Inflammatory macrophage (primary cell): Measurements from ENCODE around the gene FOSL2.

Experiments used
- DNase-seq, 2 donors: peaks; one replicate each; pipeline ENCODE4 v3.0.0-alpha.2; 2020 to 2022

FOSL2 gene

DNA sequence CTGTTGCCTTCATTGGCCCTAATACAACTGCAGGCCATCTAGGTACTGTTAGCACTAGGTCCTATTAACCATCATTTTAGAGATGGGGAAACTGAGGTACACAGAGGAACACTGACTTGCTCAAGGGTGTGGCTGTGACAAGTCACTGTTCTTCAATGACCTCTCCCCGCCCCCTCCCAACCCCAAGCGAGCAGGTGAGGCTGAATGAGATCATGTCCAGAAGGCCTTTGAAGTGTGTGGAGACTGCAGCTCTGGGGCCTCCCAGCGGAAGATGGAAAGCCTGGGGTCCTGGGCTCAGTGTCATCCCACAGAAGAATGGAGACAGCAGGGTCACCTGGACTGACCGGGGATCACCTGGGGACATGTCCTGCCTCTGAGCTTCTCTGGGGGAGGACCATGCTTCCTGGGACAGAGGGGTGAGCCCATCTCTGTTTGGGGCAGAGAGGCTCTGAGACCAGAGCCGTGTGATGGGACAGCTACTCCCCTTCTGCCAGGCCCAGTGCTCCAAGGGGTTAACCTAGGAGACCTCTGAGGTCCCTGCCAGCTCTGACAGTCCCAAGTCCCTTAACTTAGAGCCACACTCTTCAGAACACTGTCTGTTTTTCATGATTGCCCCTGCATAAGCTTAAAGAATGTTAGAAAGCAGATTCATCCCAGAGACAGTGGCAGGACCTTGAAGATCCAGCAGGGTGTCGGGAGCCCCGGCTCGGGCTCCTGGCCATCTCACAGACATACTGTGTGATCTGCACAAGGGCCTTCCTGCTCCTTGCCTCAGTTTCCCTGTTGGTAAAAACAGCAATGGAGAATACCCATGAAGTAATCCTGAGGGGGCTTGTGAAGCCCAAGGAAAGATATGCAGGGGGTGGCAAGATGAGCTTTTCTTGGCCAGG, 16.7 kb upstream of the FOSL2 start:
- DNase-seq: no peak

DNA sequence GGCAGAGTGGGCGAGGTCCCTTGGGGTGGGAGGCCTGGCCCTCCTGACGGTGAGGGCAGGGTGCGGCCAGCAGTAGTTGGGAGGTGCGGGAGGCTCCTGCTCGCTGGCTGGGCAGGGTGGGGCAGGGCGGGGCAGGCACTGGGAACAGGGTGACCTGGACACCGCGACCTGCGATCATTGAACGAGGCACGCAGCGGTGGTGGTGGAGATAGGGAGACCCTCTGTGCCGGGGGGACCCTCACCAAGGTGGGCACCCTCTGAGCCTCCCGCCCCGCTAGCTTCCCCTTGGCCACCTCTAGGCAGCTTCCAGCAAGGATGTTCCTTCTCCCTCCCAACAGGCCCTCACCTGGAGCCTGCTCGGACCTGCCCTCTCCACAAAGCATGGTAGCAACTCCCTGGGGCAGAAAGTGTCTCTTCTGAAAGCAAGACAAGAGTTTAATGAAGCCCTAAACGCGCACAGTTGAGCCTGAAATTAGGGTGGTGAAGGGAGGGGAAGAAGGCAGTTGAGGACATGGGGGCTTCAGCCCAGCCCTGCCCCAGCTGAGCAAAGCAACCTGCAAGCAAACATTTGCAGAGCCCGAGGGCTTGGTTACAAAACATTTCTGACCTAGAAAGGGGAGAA, 15.4 kb upstream of the FOSL2 start:
- no peak for DNase-seq

DNA sequence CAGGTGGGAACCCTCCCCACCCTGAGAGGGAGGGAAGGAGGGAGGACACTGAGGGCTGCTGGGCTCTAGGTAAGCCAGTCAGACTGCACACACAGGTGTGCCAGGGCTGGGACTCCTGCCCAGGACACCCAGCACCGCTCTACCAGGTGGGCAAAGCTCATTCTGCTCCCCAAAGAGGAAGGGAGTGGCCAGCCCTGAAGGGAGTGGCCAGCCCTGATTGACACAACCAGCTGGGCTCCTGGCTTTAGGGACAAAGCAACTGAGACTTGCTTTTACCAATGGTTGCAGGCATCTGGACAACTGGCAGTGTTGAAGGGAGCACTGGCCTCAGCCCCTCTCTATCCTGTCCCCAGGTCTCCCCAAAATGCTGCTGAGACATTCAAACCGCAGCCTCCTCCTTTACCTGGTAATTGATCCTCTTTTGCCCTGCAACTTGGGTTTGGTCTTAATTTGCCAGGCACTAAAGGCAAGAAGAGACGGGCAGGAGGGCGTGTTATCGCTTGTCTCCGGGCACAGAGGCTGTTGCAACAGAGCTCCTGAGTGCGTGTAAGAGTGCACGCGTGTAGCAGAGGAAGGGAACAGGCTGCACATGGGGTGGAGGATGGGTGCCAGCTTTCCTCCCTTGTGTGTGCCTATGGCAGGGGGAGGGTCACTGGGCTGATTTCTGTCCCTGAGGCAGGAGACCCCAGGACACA, 14.5 kb upstream of the FOSL2 start:
- DNase-seq: peak; percentile 26 to 43

DNA sequence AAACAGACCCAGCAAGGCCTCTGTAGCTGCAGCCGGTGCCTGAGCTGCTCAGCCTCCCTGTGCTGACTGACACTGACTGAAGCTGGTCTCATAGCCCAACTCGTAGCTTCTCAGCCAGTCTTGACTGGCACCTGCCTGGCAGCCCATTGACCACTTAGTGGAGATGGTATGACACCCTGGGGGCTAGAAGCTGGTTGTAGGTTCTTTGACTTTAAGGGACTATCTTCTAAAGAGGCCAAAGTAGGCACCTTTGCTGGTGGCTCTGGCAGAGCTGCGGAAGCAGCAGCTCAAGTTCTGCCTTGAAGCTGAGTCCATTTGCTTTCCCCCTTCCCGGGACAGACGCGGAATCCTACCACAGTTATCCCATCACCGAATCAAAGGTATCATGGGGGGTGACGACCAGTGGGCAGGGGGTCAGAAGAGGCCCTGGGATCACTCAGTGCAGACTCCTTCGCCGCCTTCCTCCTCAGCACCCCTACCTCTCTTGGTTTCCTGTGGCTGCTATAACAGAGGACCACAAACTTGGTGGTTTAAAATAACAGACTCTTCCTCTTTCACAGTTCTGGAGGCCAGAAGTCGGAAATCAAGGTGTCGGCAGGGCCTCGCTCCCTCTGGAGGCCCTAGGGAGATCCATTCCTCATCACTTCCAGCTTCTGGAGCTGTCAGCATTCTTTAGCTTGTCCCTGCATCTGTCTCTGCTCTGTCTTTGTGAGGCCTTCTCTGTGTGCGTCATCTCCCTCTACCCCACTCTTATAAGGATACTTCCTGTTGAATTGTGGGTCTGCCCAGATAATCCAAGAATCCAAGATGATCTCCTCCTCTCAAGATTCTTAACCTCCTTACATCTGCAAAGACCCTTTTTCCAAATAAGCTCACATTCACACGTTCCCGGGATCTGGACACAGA, 13.7 kb upstream of the FOSL2 start:
- DNase-seq: no peak

DNA sequence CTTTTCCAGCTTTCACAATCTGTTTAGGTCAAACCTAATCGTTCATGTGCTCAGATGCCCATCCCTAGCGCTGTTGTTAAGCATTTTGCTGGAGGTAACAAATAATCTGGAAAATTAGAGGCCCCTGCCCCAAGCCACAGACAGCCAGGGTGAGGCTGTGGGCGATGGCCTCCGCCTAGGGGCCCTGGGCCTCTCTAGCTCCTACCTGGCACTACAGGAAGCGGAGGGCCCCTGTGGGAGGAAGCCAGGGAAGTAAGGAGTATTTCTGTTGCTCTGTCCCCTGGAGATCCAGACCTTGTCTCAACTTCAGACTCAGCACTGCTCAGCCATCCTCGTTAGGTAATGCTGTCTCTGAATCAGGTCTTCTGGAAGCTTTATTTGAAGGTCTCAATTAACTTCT, 12.4 kb upstream of the FOSL2 start:
- no peak for DNase-seq

DNA sequence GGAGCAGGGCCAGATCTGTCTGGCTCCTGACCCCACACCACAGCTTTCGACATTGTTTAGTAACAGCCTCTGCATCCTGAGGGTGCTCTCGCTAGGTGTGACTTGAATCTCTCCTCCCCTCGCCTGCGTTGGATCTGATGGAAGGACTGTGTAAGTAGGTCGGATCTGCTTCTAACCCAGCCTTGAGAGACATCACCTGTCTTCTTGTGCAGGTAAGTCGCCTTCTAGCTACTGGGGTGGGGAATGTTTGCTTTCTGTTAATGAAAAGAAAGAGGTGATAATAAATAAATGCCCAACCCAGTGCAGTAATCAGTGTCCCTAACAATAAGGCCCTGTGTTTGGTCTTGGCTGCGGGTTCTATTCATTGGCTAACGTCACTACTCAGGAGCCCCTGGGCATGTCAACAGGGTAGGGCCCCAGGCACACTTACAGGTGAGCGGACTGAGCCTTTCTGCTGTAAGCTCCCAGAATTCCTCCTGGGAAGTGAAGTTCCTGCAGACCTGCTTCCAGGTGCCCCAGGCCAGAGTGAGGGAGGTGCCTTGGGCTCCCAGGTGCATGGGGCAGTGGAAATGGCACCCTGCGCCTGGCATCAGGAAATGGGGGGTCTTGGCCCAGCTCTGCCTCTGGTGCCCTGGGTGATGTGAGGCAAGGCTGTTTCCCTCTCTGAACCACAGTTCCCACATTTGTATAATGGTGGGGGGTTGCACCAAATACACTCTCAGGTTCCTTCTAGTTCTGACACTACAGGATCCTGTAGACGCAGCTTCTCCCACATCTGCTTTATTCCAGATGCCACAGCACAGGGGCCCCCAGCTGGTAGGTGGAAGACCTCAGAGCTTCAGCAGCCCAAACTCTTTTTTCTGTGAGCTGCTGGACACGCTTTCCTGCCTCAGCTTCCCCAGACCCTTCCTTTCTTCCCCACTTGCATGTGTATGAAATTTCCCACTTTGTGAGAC, 11.2 kb upstream of the FOSL2 start:
- DNase-seq: no peak

DNA sequence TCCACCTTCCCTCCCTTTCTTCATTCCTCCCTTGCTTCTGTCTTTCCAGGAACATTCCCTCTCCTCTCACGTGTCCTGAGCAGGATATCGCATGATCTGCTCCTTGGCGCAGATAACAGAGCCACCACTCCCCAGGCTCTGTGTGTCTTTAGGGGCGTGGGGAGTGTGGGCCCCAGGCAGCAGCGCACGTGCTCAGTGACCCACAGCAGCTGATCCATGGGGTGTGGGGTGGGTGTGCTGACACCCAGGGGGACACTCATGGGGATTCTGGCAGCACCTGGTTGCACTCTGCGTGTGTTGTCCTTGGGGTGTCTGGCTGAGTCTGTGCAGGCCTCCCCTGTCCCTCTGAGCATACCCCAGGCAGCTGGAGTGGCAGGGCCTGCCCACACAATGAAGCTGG, 9.9 kb upstream of the FOSL2 start:
- no peak for DNase-seq

DNA sequence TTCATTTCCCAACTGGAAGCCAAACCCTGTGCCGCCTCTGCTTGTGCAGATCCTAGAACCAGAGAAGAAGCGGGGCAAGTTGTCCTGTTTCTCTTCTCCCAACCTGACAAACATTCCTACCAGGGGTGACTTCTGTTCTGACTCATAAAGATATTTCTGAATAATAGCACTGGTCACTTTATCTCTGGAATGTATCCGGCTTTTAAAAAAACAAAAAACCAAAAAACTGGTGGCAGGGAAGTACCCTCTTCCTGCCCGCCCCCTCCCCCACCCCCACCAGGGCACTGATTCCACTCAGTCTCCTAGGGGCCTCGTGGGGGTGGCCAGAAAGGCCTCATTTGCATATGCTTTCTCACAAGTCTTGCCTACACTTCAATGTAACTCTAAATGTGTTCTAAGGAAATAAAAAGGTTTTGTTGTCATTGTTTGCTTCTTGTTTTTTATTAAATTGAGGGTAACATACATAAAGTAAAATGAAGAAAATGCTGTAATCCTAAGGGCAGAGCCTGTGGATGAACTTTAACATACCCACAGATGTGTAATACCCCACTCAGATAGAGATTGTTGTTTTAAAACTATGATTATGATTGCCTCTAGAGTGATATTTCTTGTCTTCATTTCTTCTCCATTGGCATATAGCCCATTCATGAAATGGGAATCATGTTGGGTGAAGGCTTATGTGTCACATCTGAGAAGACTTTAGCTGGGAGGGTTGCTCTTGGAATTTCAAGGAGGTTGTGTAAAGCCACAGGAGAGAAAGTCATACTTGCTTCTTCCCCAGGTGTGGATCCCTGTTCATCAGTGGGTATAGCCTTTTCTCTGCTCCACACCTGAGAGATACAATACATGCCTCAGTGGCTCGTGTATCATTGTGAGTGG, 5.3 kb upstream of the FOSL2 start:
- no peak for DNase-seq

DNA sequence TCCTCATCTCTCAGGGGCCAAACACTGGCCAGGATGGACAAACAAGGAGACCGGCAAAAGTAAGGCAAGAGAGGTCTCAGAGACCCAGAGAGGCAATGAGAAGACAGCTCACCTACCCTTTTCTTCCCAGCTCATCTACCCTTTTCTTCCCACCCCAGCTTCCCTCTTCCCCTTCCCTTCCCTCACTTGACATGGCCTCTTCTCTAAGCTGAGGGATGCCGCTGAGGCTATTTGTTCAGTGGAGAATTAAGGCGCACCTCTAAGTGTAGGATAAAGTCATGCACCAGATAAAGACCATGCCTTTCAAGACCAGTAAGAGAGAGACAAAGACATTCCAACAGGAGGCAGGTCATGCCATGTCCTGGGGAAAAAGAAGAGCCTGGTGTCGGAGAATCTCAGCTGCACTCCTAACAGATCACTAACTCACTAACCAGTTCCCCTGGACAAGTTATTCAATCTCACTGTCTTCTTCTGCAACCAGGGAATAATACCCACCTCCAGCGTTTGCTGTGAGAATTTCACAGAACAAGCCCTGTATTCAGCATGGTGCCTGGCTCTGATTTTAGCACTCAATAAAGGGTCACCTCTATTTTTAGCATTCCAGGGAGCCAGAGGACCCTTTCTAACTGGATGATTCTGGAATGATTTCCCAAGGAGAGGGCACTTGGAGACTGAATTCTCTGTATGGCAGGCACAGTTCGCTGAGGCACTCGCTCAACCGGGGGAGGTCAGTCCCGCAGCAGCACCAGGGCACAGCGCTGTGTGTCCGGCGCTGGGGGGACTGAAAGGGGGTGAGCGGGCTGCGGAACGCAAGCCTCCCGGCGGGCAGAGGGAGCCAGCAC, 3.0 kb upstream of the FOSL2 start:
- no peak for DNase-seq

DNA sequence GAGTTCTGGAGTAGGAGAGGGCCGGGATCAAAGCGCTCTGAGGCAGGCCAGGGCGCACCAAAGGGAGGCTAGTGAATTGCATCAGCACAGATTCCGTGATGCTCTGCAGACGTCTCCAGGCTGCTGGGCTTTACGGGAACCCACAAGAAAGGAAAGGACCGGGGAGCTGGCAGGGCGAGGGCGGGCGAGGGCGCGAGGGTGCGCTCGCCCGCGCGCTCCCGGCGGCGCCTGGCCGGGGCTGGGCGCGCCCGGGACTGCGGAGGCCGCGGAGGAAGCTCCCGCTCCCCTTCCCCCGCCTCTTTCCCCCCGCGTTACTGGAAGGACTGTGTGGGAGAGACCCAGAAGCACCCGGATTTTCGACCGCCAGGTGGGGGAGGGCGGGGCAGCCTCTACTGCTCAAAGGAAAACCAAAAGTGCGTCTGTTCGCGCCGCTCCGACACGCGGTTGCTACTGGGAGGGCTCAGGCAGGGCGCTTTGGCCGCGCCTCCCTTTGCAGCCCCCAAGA, 2.4 kb upstream of the FOSL2 start:
- peak; percentile 46 to 74 for DNase-seq

DNA sequence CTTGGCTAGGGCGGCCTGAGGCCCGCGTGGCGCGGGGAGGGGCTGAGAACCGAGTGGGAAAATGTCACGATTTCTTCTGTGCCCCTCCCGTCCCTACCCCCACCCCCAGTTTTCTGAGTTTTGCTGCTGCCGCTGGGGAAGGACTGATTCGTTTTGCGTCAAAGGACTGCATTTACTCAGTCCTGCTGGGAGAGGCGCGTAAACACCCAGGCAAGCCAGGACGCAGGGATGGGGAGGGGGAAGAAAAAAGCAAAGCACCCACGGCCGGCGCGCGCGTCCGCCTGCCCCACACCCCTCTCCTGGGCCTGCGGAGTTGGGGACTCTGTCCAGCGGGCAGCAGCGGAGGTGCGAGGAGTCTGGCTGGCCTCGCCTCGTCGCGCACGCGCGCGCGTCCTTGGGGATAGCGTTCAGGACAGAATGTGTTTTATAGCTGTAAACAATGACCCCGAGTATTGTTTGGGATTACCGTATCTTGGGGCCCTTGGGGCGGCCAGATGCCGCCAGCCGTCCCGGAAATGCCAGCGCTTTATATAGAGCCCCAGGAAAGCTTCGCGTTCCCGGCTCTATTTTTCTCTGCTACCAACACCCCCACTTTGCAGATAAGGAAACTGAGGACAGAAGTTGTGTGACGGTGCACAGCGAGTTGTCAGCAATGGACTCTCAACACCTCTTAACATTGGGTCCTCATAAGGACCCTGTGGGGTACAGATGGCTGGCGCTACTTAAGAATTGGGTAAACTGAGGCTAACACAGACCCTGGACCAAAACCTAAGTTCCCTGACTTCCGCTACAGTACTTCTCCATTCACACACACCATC, 1.7 kb upstream of the FOSL2 start:
- DNase-seq: peak; percentile 16 to 32

DNA sequence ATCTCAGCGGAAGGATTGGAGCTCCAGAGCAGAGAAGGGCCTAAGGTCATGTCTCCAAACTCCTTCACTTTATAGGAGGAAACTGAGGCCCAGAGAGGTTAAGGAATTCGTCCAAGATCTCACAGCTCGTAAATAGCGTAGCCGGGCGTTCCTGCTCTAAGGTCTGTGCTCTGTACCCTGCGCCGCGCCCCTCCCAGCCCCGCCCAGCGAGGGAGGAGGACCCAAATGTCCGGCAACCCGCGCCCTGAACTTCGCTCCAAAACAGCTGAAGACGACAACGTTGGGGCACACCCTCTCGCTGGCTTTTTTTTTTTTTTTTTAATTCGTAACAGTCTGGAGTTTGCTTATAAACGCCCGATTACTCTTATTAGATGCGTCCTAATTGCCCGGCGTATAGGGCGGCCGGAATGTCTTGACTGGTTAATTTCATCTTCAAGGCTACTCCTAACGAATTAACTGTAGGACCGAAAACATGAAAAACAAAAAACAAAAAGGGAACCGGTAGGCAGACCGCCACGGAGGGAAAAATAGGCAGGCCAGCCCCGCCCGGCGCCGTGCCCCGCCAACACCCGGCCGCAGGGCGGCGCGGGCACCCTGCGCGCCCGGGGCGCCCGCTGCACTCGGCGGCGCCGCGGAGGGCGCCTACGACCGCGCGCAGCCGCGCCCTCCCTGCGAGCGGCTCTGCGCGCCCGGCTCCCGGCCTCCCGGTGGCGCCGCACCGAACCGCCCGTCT, 928 bp upstream of the FOSL2 start:
- DNase-seq: peak; percentile 79 to 82

DNA sequence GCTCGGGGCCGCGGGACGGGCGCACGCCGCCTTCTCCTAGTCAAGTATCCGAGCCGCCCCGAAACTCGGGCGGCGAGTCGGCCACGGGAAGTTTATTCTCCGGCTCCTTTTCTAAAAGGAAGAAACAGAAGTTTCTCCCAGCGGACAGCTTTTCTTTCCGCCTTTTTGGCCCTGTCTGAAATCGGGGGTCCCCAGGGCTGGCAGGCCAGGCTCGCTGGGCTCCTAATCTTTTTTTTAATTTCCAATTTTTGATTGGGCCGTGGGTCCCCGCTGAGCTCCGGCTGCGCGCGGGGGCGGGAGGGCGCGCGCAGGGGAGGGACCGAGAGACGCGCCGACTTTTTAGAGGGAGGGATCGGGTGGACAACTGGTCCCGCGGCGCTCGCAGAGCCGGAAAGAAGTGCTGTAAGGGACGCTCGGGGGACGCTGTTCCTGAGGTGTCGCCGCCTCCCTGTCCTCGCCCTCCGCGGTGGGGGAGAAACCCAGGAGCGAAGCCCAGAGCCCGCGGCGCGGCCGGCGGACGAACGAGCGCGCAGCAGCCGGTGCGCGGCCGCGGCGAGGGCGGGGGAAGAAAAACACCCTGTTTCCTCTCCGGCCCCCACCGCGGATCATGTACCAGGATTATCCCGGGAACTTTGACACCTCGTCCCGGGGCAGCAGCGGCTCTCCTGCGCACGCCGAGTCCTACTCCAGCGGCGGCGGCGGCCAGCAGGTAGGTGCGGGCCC, 617 bp downstream of the FOSL2 start:
- DNase-seq: peak; percentile 57 to 72

DNA sequence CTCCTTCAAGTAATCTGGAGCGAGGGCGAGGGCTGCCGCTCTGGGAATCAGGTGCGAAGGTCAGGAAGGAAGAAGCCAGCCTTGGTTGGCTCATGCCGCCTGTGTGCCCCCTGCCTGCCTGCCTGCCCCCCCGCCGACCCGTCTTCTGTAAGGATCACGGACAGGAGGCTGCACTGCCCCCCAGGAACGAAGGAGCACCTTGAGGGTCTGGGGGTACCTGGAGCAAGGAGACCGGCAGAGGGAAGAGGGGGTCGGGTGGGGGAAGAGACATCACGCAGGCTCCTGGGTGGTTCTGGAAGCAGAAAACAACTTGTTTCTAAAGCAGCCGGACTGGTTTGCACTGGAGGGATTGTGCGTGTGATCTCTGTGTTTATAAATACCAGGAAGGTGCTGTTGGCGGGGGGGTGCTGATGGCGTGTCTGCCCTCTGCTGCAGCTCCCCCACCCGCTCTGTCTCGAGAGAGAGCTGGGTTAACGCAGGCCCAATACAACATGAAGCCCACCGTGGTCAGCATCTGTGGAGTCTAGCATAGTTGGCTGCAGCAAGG, 1.7 kb downstream of the FOSL2 start:
- DNase-seq: no peak

DNA sequence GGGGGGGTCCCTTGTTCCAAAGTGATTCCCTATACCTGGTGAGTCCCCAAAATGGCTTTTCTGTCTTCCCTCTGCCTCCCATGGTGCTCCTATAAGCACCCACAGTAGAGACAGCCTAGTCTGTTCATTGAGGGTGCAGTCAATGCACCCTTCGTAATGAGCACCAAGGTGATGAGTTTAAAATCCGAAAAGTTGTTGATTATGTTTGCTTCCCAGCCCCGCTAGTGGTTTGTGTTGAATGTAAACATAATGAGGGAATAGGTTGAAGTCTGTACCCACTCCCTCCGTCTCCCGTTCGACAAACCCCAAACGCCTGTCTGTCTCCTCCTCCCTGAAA, 2.3 kb downstream of the FOSL2 start:
- no peak for DNase-seq

DNA sequence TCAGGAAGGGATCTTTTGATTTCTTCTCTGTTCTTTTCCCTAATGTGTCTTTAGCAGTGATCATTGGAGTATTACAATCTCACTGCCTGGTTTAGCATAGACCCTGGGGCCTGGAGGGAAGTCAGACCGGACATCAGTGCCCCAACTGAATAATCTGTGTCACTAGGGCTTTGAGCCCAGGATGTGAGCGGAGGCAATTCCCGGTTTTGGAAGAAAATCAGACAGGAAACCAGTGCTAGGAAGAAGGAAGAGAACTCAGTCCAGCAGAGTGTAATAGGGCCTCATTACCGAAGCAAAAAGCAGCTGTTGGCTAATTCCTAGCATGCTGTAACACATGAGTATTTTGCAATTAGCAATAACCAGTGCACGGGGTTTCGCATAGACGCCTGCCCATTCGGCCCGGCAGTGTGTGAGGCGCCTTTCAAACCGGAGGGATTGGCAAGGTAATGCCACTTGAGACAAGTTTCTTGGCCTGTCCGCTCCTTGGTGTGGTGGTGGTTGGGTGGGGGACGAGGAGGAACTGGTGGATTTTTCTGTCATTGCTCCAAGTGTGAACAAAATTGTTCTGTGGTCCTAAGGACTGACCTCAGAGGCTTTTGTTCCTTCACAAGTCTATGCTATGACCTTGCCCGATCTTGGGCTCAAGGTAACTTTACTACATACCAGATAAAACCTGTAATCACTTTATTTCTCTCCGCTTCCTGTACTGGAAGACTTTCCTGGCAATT, 2.8 kb downstream of the FOSL2 start:
- DNase-seq: peak; percentile 88 to 93
